ENCODE data around the gene SMIM35. TPM values are rescaled to one million over a fixed set of nuclear protein-coding genes. Genes with fewer than 3 reads are reported as not detected.

SMIM35 gene
- total and polyA plus RNA-seq, 4 donors: 0.06 to 0.17 (median 0.11) TPM

DNA sequence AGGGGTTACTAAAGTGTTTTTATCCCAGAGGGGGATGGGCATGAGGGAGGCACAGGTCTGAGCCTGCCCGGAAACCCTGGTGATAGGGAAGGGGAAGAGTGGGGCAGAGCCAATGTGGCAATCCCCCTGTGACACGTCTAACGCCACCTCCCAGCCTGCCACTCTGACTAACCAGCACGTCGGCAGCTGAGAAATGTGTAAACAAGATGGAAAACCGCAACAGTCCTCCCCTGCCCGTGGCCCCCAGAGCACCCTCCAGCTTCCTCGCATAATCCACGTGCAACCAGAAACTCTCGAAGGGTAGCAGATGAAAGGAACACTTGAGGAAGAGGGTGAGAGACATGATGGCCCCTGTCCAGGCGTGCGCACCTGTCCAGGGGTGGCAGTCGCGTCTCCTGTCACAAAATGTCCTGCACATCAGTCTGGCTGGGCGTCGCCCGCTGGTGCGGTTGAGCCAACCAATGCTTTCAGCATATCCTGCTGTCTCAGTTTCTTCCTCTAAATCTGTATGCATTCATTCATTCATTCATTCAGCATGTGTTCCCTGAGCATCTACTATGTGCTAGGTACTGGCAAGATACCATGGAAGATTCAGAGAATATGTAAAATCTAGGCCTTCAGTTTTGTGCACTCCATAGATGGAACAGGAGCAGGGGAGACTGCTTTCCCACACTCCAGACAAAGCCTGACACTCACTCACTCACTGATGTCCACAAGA, 5.4 kb downstream of the SMIM35 start:
- Histone ChIP-seq H3K36me3 (ENCODE audit: control insufficient read depth in 4 of 4, insufficient read depth in 4 of 4, low read length in 4 of 4) (no peaks in the 10 kb centered on the region), H3K27me3 (ENCODE audit: control insufficient read depth in 3 of 3, insufficient read depth in 3 of 3, low read length in 2 of 3) (no peaks in the 10 kb centered on the region), H3K4me3 (no peak overlapping the region), H3K27ac (ENCODE audit: low read depth in 1 of 2, low read length in 1 of 2) (no peak overlapping the region), H3K4me1 (ENCODE audit: control insufficient read depth in 5 of 5, insufficient read depth in 5 of 5, low read length in 5 of 5) (peaks cover 0 to 12% (median 0%) of the 10 kb centered on the region in 5 donors), H3K9me3 (ENCODE audit: control insufficient read depth in 4 of 4, insufficient read depth in 3 of 4, low read length in 3 of 4) (peaks cover 0 to 1% (median 0%) of the 10 kb centered on the region in 4 donors), H3K9ac (ENCODE audit: insufficient read depth in 1 of 2, low read length in 2 of 2) (no peak overlapping the region)
- TF ChIP-seq, protein P1, sequence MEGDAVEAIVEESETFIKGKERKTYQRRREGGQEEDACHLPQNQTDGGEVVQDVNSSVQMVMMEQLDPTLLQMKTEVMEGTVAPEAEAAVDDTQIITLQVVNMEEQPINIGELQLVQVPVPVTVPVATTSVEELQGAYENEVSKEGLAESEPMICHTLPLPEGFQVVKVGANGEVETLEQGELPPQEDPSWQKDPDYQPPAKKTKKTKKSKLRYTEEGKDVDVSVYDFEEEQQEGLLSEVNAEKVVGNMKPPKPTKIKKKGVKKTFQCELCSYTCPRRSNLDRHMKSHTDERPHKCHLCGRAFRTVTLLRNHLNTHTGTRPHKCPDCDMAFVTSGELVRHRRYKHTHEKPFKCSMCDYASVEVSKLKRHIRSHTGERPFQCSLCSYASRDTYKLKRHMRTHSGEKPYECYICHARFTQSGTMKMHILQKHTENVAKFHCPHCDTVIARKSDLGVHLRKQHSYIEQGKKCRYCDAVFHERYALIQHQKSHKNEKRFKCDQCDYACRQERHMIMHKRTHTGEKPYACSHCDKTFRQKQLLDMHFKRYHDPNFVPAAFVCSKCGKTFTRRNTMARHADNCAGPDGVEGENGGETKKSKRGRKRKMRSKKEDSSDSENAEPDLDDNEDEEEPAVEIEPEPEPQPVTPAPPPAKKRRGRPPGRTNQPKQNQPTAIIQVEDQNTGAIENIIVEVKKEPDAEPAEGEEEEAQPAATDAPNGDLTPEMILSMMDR (IDR thresholded peaks at IDR 0.05; ENCODE audit: control extremely low read depth, extremely low read depth): no peak
- DNase-seq: peak in 1 of 3 donors; percentile 27
- 45 to 59% methylated on average over 18 of the region's 18 CpGs for WGBS, 2 donors
- ATAC-seq (ENCODE audit: insufficient read depth, low FRiP score): no peak

DNA sequence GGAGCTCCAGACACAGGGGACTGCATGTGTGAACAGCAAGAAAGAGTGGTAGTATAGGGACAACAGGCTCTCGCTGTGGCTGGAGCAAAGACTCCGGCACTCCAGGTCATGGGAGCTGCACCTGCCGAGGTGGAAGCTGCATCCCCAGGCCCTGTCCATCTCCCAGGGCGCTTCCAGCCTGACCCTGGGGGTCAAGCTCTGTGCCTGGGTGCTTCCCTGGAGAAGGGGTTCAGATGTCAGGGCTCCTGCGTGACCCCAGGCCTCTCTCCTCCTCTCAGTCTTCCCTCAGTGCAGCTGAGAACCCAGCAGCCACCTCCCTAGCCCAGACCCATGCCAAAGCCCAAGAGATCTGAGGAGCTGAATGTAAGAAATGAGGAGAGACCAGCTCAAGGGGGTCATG, 6.5 kb downstream of the SMIM35 start:
- ATAC-seq (ENCODE audit: insufficient read depth, low FRiP score): no peak
- Histone ChIP-seq H3K27me3 (ENCODE audit: control insufficient read depth in 3 of 3, insufficient read depth in 3 of 3, low read length in 2 of 3) (no peaks in the 10 kb centered on the region), H3K4me3 (no peak overlapping the region), H3K9me3 (ENCODE audit: control insufficient read depth in 4 of 4, insufficient read depth in 3 of 4, low read length in 3 of 4) (no peaks in the 10 kb centered on the region), H3K27ac (ENCODE audit: low read depth in 1 of 2, low read length in 1 of 2) (no peak overlapping the region), H3K4me1 (ENCODE audit: control insufficient read depth in 5 of 5, insufficient read depth in 5 of 5, low read length in 5 of 5) (peaks cover 0 to 14% (median 0%) of the 10 kb centered on the region in 5 donors), H3K36me3 (ENCODE audit: control insufficient read depth in 4 of 4, insufficient read depth in 4 of 4, low read length in 4 of 4) (no peaks in the 10 kb centered on the region), H3K9ac (ENCODE audit: insufficient read depth in 1 of 2, low read length in 2 of 2) (no peak overlapping the region)
- TF ChIP-seq, protein P1 (IDR thresholded peaks at IDR 0.05; ENCODE audit: control extremely low read depth, extremely low read depth): no peak
- 92 to 93% methylated on average over 5 of the region's 5 CpGs for WGBS, 2 donors
- DNase-seq: no peak

DNA sequence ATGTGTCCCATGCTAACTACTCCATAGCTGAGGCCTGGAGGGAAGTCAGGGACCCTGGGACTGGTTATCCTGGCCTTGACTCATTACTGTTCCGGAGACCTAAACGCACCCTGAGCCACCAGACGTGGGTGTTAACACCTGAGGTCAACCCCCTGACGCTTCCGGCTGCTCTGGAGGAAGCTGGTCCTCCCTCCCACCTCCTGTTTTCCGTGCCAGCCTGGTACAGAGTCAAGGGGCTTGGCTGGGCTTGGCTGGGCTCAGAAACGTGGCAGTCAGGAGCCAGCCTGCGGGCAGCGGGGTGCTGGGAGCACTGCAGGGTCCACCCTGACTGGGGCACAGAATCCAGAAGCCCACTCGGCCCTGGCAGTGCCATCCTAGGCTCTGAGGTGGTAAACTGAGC, 7.3 kb downstream of the SMIM35 start:
- Histone ChIP-seq H3K4me3 (no peak overlapping the region), H3K9ac (ENCODE audit: insufficient read depth in 1 of 2, low read length in 2 of 2) (no peak overlapping the region), H3K9me3 (ENCODE audit: control insufficient read depth in 4 of 4, insufficient read depth in 3 of 4, low read length in 3 of 4) (peaks cover 0 to 2% (median 0%) of the 10 kb centered on the region in 4 donors), H3K27ac (ENCODE audit: low read depth in 1 of 2, low read length in 1 of 2) (no peak overlapping the region), H3K4me1 (ENCODE audit: control insufficient read depth in 5 of 5, insufficient read depth in 5 of 5, low read length in 5 of 5) (peaks cover 0 to 14% (median 0%) of the 10 kb centered on the region in 5 donors), H3K36me3 (ENCODE audit: control insufficient read depth in 4 of 4, insufficient read depth in 4 of 4, low read length in 4 of 4) (no peaks in the 10 kb centered on the region), H3K27me3 (ENCODE audit: control insufficient read depth in 3 of 3, insufficient read depth in 3 of 3, low read length in 2 of 3) (no peaks in the 10 kb centered on the region)
- TF ChIP-seq, protein P1 (IDR thresholded peaks at IDR 0.05; ENCODE audit: control extremely low read depth, extremely low read depth): no peak
- WGBS, 2 donors: 74 to 81% methylated on average over 10 of the region's 10 CpGs
- DNase-seq (no peak), ATAC-seq (ENCODE audit: insufficient read depth, low FRiP score) (no peak)

Data from lung (tissue), 12 donors.